Choroid plexus epithelial cell (primary cell): ENCODE measurements around the gene ADIPOR2.
A peak's percentile ranks its signal among the peaks of the same experiment; 100 is the strongest.
"Not testable (repeated sequence)": the region's sequence is repeated elsewhere in the genome, so short reads cannot be mapped to it uniquely, and the experiment has no call there.

Source experiments
- DNase-seq: peaks from one replicate; pipeline ENCODE4 v3.0.0-alpha.2; 2010; ENCODE audit warnings: low read depth
- H3K4me3 ChIP-seq: 2 replicates; pipeline ENCODE4 v1.5.1; 2011; ENCODE audit warnings: low read depth, mild to moderate bottlenecking, control low read depth, low read length, moderate library complexity
- CTCF ChIP-seq: conservative IDR thresholded peaks from 2 replicates; pipeline ENCODE4 v1.5.1; 2011; ENCODE audit warnings: low read depth, mild to moderate bottlenecking, control low read depth, inconsistent platforms, low read length, moderate library complexity

ADIPOR2 gene

GRCh38 chr12:1681493-1681807, 9.4 kb upstream of the ADIPOR2 start:
- H3K4me3 ChIP-seq: no peak overlapping the region
- no peak for TF ChIP-seq CTCF
- DNase-seq: no peak

GRCh38 chr12:1688086-1688710, 2.7 kb upstream of the ADIPOR2 start:
- no peak for TF ChIP-seq CTCF
- H3K4me3 ChIP-seq: no peak overlapping the region
- no peak for DNase-seq

GRCh38 chr12:1691123-1692007, 495 bp downstream of the ADIPOR2 start:
- no peak for TF ChIP-seq CTCF
- peak; percentile 23 for DNase-seq
- peak overlapping the region; percentile 76 for H3K4me3 ChIP-seq

- TF ChIP-seq CTCF: no peak
- peak overlapping the region; percentile 76 for H3K4me3 ChIP-seq
- no peak for DNase-seq
Measured at GRCh38 chr12:1692226-1692625, 1.4 kb downstream of the ADIPOR2 start.

GRCh38 chr12:1692895-1693610, 2.2 kb downstream of the ADIPOR2 start:
- no peak for DNase-seq
- H3K4me3 ChIP-seq: no peak overlapping the region
- no peak for TF ChIP-seq CTCF

- DNase-seq, H3K4me3 ChIP-seq: not testable (repeated sequence)
Measured at GRCh38 chr12:1695097-1695496, 4.2 kb downstream of the ADIPOR2 start.

GRCh38 chr12:1695886-1696670, 5.2 kb downstream of the ADIPOR2 start:
- TF ChIP-seq CTCF: no peak
- DNase-seq: no peak
- H3K4me3 ChIP-seq: no peak overlapping the region
